ENCODE results near the gene FLVCR2.

- TF ChIP-seq STAT1 (IDR thresholded peaks at IDR 0.05; ENCODE audit: unreplicated experiment) (no peak), CTCF (conservative IDR thresholded peaks at IDR 0.05; ENCODE audit: low read depth in 2 of 2) (no peak), POLR2AphosphoS5 (IDR thresholded peaks at IDR 0.05; ENCODE audit: low read depth) (no peak), EZH2 (IDR thresholded peaks at IDR 0.05; ENCODE audit: low read depth, unreplicated experiment) (no peak), EZH2phosphoT487 (IDR thresholded peaks at IDR 0.05; ENCODE audit: unreplicated experiment) (no peak), ZNF114 (CRISPR knock-in tag; IDR thresholded peaks at IDR 0.05) (no peak), ZNF331 (CRISPR knock-in tag; IDR thresholded peaks at IDR 0.05; ENCODE audit: low read depth) (no peak), JUNB (IDR thresholded peaks at IDR 0.05; ENCODE audit: unreplicated experiment) (no peak), ZNF462 (CRISPR knock-in tag; IDR thresholded peaks at IDR 0.05) (no peak)
- TF ChIP-seq, protein P1, sequence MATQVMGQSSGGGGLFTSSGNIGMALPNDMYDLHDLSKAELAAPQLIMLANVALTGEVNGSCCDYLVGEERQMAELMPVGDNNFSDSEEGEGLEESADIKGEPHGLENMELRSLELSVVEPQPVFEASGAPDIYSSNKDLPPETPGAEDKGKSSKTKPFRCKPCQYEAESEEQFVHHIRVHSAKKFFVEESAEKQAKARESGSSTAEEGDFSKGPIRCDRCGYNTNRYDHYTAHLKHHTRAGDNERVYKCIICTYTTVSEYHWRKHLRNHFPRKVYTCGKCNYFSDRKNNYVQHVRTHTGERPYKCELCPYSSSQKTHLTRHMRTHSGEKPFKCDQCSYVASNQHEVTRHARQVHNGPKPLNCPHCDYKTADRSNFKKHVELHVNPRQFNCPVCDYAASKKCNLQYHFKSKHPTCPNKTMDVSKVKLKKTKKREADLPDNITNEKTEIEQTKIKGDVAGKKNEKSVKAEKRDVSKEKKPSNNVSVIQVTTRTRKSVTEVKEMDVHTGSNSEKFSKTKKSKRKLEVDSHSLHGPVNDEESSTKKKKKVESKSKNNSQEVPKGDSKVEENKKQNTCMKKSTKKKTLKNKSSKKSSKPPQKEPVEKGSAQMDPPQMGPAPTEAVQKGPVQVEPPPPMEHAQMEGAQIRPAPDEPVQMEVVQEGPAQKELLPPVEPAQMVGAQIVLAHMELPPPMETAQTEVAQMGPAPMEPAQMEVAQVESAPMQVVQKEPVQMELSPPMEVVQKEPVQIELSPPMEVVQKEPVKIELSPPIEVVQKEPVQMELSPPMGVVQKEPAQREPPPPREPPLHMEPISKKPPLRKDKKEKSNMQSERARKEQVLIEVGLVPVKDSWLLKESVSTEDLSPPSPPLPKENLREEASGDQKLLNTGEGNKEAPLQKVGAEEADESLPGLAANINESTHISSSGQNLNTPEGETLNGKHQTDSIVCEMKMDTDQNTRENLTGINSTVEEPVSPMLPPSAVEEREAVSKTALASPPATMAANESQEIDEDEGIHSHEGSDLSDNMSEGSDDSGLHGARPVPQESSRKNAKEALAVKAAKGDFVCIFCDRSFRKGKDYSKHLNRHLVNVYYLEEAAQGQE (IDR thresholded peaks at IDR 0.05; ENCODE audit: unreplicated experiment), result no peak
- TF ChIP-seq, protein P2, sequence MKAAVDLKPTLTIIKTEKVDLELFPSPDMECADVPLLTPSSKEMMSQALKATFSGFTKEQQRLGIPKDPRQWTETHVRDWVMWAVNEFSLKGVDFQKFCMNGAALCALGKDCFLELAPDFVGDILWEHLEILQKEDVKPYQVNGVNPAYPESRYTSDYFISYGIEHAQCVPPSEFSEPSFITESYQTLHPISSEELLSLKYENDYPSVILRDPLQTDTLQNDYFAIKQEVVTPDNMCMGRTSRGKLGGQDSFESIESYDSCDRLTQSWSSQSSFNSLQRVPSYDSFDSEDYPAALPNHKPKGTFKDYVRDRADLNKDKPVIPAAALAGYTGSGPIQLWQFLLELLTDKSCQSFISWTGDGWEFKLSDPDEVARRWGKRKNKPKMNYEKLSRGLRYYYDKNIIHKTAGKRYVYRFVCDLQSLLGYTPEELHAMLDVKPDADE (IDR thresholded peaks at IDR 0.05), result no peak
Observed at GRCh38 chr14:75547552-75548250, 30.7 kb upstream of the FLVCR2 start.
